Thoracic aorta (tissue), 2 donors: ENCODE results near the gene DEFB114. TPM values are rescaled to one million over a fixed set of nuclear protein-coding genes. Genes with fewer than 3 reads are reported as not detected.

Experiments used
- ATAC-seq: fragments of 150-250 bp; one replicate; pipeline ENCODE4 v1.8.0; 2017; ENCODE audit warnings: low read depth; ENCODE audit not compliant: insufficient number of reproducible peaks, low FRiP score
- DNase-seq: peaks from one replicate; pipeline ENCODE4 v3.0.0-alpha.2; 2020; ENCODE audit warnings: low spot score
- H3K27ac ChIP-seq, 2 donors: fragments of 200-600 bp; sonication (generic); 1 replicate in 1 of 2; 2 replicates in 1 of 2; pipeline ENCODE4 v1.5.1; 2016; ENCODE audit warnings: mild to moderate bottlenecking in 2 of 2, moderate library complexity in 2 of 2
- H3K27me3 ChIP-seq: fragments of 200-600 bp; sonication (generic); replicated peaks from 2 replicates; pipeline ENCODE4 v1.6.0; 2016; ENCODE audit warnings: mild to moderate bottlenecking; ENCODE audit not compliant: insufficient read depth
- H3K36me3 ChIP-seq: fragments of 200-600 bp; sonication (generic); one replicate; pipeline ENCODE4 v1.5.1; 2016
- H3K4me1 ChIP-seq, 2 donors: fragments of 200-600 bp; sonication (generic); 1 replicate in 1 of 2; 2 replicates in 1 of 2; pipeline versions ENCODE4 v1.5.1 to v1.6.0; 2016; ENCODE audit warnings: low read depth in 2 of 2, mild to moderate bottlenecking in 1 of 2; ENCODE audit not compliant: control insufficient read depth in 1 of 2
- H3K4me3 ChIP-seq: fragments of 200-600 bp; sonication (generic); 2 replicates; pipeline ENCODE4 v1.5.1; 2016; ENCODE audit warnings: mild to moderate bottlenecking
- H3K9me3 ChIP-seq: fragments of 200-600 bp; sonication (generic); 2 replicates; pipeline ENCODE4 v1.5.1; 2016
- CTCF ChIP-seq: fragments of 200-600 bp; sonication (generic); IDR thresholded peaks from one replicate; pipeline ENCODE4 v1.5.1; 2019; ENCODE audit warnings: antibody characterized with exemption
- total RNA-seq, 2 donors: library from RNA; depleted of rRNA; stranded (reverse); fragments of >200 nt; gene quantifications; one replicate each; pipeline versions ENCODE4 v1.1.0 to v1.2.3, GENCODE V29; 2016

The DEFB114 gene
- total RNA-seq = not detected

- Histone ChIP-seq H3K36me3 (no peaks in the 10 kb centered on the region), H3K9me3 (no peaks in the 10 kb centered on the region), H3K27ac (no peak within 1 kb of the TSS), H3K27me3 (no peaks in the 10 kb centered on the region), H3K4me3 (no peak within 1 kb of the TSS), H3K4me1 (no peaks in the 10 kb centered on the region)
- DNase-seq (no peak), ATAC-seq (no peak)
- no peak for TF ChIP-seq CTCF
Measured at GRCh38 chr6:49964064-49964463, at the start of gene DEFB114. Gene DEFB114, minus strand, starts transcription at chr6:49964164. Its CDS starts 59 bp downstream, at chr6:49964105.

- no peak overlapping the region for H3K4me3 ChIP-seq
- H3K27ac ChIP-seq = no peak overlapping the region
- ATAC-seq (no peak), DNase-seq (no peak)
- no peak for TF ChIP-seq CTCF
- H3K4me1 ChIP-seq = no peaks in the 10 kb centered on the region
- no peaks in the 10 kb centered on the region for H3K27me3 ChIP-seq
- H3K36me3 ChIP-seq = no peaks in the 10 kb centered on the region
- H3K9me3 ChIP-seq = peaks cover 3% of the 10 kb centered on the region
Measured at GRCh38 chr6:50007819-50008218, 43.9 kb upstream of the DEFB114 start.

- Histone ChIP-seq H3K36me3 (no peaks in the 10 kb centered on the region), H3K4me1 (no peaks in the 10 kb centered on the region), H3K9me3 (peaks cover 3% of the 10 kb centered on the region), H3K27ac (no peak overlapping the region), H3K27me3 (no peaks in the 10 kb centered on the region), H3K4me3 (no peak overlapping the region)
- no peak for DNase-seq
- no peak for TF ChIP-seq CTCF
- ATAC-seq = no peak
Measured at GRCh38 chr6:50003139-50003538, 39.2 kb upstream of the DEFB114 start.

GRCh38 chr6:49995278-49995677 lies 31.3 kb upstream of the DEFB114 start:
- Histone ChIP-seq H3K27me3 (no peaks in the 10 kb centered on the region), H3K36me3 (no peaks in the 10 kb centered on the region), H3K9me3 (no peaks in the 10 kb centered on the region), H3K27ac (no peak overlapping the region), H3K4me3 (no peak overlapping the region), H3K4me1 (no peaks in the 10 kb centered on the region)
- no peak for TF ChIP-seq CTCF
- ATAC-seq = no peak
- DNase-seq = no peak

- no peaks in the 10 kb centered on the region for H3K4me1 ChIP-seq
- no peak overlapping the region for H3K4me3 ChIP-seq
- DNase-seq (no peak), ATAC-seq (no peak)
- no peak overlapping the region for H3K27ac ChIP-seq
- no peak for TF ChIP-seq CTCF
- H3K9me3 ChIP-seq = no peaks in the 10 kb centered on the region
- H3K27me3 ChIP-seq = no peaks in the 10 kb centered on the region
- no peaks in the 10 kb centered on the region for H3K36me3 ChIP-seq
Measured at GRCh38 chr6:49988900-49989299, 24.9 kb upstream of the DEFB114 start.
